RPMI8226 (cell line): ENCODE measurements around the gene P2RX6.

ENCODE experiments used
- DNase-seq: peaks from one replicate; pipeline ENCODE4 v3.0.0-alpha.2; 2015

Gene P2RX6

DNA sequence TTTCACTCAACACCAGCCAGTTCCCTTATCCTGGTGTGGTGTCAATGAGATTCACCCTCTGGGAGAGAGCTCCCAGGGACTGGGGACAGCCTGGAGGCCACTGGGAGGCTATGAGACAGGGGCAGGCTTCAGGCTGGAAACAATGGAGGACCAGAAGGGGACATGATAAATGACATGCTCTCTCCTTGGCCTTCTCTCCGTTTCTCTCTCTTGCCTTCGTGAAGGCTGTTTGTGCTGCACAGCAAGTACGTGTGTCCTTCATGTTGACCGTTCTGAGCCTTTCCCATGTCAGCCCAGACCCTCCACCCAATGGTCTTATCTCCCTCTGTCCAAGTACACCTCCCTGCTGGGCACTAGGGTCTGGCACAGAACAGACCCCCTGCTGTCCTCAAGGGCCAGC, 34.4 kb upstream of the P2RX6 start:
- no peak for DNase-seq

DNA sequence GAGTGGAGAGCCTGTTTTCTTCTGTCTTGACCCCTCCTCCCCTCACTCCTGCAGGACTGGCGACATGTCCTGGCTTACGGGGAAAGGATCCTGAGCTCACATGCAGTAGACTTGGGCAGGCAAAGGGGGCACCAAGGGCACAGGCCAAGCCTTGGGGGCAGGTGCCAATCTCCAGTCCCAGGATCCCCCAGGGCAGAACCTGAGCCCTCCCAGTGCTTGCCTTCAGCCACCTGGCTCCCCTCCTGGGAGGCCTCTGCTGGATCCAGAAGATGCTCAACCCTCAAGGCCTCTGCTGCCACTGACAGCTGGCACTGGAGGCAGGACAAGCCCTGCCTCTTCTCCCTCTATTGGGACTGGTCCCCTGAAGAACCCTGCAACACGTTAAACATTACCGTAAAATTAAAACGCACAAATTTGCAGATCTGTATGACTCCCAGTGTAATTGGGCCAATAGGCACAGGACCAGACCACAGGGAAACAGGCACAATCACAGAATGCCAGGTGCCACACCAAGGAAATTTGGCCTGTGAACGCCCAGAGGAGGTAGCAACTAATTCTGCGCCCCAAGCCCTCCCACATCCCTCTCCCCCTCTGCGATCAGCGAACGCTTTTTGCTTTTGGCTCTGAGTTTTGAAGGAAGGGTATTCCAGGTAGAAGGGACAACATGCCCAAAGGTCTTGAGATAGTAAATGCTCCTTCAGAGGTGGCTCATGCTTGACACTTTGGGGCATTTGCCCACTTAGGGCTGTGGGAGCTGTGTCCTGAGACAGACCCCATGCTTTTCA, 33.8 kb upstream of the P2RX6 start:
- no peak for DNase-seq

DNA sequence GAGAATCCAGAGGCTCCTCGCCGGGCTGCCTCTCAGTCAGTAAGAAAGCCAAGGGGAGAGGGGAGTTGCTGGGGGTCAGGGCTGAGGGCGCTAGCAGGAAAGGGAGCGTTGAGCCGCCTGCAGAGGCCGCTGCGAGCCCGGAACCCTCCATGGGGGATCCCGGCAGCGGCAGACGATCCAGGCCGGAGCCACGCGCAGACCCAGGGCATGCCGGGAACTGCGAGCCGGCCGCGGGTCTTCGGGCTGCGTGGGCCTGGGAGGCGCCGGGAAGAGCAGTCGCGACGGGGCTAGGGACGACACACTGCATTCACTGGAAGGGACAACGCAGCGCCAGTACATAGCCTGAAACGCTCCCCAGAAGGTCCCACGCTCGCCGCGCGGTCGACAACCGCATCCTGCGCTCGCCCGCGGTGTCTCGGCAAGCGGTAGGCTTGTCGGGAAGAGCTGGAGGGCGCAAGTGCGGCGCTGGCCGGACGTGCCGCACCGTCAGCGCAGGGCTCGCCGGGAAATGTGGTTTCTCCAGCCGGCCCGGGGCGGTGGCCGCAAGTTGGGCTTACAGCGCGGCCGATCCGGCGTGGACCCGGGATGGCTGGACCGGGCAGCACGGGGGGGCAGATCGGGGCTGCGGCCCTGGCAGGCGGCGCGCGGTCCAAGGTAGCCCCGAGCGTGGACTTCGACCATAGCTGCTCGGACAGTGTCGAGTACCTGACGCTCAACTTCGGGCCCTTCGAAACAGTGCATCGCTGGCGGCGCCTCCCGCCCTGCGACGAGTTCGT, 33.0 kb upstream of the P2RX6 start, which contains the start of gene LZTR1:
LZTR1 (plus strand) TSS at position 511 of the 776 bp plus-strand sequence; CDS start at position 586, 75 bp downstream.
- DNase-seq = peak; percentile 68

DNA sequence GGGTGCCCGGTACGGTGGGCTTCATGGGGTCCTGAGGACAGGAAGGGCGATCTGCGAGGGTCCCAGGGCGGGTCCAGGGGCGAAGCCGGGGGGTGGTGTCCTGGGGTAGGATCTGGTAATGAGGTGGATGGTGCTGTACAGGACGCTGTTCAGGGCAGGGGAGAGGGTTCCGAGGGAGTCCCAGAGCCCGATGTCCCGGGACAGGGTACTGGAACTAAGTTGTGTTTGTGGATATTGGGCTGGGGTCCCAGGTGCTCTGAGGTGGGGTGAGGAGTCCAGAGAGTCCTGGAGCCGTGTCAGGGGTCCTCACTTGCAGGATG, 32.4 kb upstream of the P2RX6 start:
- DNase-seq = no peak

DNA sequence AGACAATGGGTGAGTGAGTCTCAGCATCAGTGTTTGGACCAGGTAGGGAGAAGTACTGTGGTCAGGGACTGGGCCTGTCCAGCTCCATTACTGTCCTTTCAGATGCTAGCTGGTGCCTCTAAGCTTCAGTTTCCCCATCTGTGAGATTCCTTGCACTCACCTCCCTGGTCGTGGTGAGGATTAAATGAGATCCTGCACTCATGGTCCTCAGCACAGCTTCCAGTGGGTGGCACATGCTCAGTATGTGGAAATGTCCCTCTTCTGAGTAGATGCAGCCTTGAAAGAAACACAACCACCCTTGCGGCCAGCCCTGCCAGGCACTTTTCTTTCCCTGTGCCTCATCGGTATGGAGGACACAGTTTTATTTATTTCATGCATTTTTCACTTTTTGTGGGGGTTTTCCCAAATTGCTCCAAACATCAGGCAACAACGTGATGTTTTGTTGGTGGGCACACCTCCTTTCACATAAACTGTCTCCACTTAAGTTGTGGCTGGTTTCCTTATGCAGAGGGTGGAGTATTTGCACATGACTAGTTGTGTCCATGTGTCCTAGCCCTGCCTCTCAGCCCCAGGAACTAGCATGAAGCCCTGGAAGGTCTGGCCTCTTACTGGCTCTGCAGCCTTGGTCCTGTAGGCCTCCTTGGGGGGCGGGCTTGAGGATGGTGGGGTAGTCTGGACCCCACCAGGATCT, 31.7 kb upstream of the P2RX6 start:
- DNase-seq = no peak

DNA sequence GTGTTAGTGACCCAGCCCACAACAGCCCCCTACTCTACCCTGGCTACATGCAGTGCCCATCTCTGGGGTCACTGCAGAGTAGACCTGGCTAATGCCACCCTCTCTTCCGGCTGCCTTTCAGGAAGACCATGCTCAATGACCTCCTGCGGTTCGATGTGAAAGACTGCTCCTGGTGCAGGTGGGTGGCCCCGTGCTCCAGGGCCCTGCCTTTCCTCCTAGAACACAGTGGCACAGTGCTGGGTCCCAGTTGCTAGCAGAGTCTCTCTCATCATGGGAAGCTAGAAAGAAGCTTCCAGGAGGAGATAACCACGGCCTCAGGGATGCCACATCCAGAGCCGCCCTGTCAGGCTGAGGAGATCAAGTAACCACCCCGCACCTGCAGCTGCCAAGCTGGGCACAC, 29.2 kb upstream of the P2RX6 start:
- DNase-seq = no peak

DNA sequence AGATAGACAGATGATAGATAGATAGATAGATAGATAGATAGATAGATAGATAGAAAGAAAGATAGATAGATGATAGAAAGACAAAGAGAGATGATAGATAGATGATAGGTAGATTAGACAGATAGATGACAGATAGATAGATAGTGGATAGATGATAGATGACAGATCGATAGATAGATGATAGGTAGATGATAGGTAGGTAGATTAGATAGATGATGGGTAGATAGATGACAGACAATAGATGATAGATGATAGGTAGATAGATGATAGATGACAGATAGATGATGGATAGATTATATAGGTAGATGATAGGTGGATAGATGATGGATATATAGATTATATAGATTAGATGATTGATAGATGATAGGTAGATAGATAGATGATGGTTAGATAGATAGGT, 28.6 kb upstream of the P2RX6 start:
- DNase-seq = no peak

DNA sequence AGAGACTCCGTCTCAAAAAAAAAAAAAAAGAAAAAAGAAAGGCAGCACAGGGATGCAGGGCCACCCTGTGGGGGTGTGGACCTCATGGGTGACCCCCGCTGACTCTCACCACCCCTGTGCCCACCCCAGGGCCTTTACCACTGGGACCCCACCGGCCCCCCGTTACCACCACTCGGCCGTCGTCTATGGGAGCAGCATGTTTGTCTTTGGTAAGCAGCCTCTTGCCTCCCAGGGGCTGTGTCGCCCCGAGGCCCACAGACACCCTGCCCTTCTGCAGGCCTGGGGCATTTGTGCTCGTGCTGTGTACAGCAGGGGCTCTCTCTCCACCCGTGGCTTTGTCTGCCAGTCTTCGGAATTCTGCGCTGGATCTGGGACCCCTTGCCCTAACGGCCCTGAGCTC, 27.6 kb upstream of the P2RX6 start:
- no peak for DNase-seq

DNA sequence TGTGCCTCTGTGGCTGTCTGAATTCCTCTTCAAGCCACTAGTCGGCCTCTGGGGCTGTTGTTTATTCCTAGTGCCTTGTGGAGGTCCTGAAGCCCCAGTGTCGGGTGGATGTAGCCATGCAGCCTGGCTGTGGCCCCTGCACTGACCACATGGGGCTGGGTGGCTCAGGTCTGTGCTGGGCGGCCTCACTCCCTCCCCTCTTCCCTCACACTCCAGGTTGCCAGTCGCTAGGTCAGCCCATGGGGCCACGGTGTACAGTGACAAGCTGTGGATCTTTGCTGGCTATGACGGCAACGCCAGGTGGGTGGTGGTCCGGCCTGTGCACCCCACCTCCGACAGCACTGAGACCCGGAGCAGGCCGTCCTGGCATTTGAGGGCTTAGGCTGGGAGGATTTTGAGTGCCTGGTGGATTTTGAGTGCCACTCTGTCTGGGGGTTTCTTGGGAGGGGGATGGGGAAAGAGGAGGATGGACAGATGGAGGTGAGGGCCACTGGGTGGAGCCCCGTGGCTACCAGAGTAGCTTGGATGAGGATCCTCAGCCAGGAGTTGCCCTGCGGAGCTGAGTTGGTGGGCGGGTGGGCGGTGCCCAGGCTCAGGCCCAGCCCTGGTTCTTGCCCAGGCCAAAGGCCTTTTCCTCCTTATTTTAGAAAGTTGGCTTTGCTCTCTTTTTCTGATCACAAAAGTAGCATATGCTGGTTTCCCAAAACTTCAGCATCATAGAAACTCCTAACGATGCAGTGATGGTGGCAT, 26.2 kb upstream of the P2RX6 start:
- DNase-seq = no peak

DNA sequence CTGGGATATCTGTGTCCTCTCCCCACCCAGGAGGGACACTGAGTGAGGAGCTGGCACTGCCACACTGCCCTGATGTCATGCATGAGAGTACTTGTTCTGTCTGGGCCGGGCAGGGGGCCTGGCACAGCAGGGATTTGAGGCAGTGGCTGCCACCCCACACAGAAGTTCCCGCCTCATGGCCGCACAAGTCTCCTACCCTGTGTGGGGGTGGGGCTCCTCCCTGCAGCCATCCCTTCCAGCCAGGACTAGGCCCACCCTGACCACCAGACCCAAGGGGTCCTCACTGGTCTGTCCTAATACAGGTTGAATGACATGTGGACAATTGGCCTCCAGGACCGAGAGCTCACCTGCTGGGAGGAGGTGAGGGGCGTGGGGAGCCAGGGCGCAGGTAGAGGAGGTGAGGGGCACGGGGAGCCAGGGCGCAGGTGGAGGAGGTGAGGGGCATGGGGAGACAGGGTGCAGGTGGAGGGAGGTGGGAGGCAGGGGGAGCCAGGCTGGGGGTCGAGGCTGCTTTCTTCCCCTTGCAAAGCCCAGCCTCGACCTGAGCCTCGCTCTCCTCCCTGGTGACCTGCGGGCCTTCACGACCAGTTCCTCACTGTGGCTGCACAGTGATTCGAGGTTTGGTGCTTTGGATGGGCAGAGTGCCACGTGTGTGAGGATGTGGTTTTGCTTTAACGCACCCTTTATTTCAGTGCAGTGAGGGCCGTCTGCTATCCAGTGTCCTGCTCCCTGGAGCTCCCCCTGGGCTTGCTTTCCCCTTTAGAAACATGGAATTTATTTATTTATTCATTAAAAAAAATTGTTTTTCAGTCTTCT, 25.4 kb upstream of the P2RX6 start:
- DNase-seq = no peak

DNA sequence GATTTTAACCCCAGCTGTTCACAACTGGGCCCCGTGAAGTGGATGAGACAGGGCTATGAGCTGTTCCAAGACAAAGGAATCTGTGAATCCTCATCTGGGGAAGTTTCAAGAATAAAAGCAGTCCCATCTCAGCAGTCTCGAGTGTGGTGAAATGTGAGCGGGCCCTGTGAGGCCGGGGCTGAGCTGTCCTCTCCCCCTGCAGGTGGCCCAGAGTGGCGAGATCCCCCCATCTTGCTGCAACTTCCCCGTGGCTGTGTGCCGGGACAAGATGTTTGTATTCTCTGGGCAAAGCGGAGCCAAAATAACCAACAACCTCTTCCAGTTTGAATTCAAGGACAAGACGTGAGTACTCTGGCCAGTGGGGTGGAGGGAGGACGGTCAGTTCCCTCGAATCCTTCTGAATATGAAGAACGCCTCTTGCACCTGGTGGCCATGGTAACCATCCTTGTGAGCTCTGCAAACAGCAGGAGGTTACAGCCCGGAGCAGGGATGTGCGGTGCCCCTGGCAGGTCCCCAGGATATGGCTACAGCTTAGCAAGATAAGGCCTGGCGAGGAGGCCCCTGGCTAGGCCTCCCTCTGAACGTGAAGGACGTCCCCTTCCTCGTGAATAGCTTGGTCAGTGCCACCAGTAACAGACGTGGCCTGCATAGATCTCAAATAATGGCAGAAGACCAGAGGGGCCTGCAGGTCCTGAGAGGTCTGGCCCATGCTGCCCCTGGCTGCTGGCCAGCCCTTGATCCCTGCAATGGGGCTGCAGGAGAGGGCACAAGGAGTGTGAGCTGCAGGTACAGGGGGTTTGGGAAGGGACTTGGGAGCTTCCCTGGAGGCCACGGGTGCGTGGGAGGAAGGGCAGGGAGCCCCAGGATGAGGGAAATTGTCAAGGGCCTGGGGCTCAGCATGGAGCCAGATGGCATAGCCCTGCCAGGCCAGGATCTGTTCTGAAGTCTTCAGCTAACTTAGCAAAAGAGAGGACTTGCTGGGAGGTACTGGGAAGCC, 24.5 kb upstream of the P2RX6 start:
- no peak for DNase-seq

DNA sequence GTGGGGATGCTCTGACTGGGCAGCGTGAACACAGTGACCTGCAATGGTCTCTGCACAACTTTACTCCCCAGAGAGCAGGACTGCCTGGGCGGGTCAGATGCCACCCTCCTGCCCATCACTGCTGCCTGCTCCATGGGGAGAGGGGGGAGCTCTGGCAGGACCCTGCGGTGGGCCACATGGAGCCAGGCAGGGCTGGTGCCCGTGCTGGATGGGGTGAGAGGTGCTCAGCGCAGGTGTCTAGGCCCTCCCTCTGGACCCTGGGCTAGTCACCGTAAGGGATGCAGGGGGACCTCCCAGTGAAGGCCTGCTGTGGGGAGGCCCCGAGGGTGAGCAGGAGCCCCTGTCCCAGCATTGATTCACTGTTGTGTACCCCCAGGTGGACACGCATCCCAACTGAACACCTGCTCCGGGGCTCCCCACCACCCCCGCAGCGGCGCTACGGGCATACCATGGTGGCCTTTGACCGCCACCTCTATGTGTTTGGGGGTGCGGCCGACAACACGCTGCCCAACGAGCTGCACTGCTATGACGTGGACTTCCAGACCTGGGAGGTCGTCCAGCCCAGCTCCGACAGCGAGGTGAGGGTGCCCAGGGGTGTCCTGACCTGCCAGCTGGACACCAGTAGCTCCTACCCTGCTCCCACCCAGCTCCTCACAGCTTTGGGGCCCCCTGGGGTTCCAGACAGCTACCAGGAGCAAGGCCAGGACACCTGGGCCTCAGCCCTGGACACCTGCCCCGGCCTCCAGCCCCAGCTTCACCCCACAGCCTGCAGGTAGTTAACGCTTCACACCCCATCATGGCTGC, 23.5 kb upstream of the P2RX6 start:
- DNase-seq = no peak

DNA sequence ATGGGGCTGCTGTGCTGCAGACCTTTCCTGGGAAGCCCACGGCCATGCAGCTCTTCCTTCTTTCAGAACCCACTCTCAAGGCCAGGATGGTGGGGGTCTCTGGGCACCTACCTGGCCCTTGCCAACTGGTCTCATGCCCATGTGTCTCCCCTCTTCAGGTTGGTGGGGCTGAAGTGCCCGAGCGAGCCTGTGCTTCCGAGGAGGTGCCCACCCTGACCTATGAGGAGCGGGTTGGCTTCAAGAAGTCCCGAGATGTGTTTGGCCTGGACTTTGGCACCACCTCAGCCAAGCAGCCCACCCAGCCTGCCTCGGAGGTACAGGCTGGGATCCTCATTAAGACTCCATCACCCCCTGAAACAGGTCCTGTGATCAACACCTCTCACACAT, 22.9 kb upstream of the P2RX6 start:
- DNase-seq = no peak

DNA sequence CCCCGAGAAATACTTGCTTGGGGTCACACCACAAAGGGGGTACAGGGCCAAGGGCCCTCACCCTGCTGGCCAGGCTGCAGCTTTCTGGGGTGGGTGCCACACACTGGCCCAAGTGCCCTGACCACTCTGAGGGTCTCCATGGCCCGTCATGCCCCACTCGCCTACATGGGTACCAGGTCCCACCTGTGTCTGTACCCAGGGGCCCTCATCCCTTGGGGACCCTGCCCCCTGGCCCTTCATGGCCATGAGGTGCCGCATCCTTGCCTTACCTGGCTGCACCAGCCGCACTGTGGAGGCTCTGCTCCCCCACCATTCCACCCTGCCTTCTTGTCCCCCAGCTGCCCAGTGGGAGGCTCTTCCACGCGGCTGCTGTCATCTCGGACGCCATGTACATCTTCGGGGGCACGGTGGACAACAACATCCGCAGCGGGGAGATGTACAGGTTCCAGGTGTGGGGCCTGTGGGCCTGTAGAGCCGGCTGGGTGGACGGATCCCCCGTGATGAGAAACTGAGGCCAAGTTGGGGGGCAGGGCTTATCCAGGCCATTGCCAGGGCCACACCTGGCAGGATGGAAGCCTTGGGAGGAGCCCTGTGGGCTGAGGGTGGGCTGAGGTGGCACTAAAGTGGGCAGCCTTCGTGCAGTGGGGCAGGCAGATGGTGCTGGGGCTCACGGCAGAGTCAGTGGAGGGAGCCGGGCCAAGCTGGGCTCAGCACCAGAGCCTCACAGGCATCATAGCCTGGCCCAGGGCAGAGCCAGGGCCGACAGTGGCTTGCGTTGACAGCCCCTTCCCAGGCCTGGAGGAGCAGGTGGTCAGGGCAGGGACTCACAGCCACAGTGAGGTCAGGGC, 22.3 kb upstream of the P2RX6 start:
- DNase-seq = no peak

DNA sequence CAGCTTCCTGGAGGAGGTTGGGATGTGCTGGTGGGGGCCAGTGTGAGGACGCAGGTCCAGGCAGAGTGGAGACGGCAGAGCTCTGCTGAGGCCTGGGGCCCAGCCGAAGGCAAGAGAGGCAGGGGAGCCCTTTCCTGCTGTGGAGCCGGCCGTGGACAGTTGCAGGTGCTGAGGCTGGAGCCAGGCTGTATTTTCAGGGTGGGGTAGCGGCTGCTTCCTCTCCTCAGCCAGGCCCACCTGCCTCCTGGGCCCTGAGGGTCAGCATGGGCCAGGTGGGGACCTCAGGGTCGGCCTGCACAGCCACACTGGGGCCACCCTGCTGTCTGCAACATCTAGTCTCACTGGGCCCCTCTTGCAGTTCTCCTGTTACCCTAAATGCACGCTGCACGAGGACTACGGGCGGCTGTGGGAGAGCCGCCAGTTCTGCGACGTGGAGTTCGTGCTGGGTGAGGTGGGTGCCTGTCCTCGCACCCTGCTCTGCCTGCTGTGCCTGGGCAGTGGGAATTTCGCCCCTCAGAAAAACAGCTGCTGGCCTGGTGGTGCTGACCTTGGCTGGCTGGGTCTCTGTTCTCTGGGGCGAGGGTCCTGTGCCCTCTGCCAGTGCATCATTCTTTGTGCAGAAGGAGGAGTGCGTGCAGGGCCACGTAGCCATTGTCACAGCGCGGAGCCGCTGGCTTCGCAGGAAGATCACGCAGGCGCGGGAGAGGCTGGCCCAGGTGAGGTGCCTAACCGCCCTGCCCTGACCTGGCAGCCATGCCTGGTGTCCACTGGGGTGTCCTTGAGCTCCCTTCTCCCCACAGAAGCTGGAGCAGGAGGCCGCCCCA, 21.4 kb upstream of the P2RX6 start:
- DNase-seq = no peak

DNA sequence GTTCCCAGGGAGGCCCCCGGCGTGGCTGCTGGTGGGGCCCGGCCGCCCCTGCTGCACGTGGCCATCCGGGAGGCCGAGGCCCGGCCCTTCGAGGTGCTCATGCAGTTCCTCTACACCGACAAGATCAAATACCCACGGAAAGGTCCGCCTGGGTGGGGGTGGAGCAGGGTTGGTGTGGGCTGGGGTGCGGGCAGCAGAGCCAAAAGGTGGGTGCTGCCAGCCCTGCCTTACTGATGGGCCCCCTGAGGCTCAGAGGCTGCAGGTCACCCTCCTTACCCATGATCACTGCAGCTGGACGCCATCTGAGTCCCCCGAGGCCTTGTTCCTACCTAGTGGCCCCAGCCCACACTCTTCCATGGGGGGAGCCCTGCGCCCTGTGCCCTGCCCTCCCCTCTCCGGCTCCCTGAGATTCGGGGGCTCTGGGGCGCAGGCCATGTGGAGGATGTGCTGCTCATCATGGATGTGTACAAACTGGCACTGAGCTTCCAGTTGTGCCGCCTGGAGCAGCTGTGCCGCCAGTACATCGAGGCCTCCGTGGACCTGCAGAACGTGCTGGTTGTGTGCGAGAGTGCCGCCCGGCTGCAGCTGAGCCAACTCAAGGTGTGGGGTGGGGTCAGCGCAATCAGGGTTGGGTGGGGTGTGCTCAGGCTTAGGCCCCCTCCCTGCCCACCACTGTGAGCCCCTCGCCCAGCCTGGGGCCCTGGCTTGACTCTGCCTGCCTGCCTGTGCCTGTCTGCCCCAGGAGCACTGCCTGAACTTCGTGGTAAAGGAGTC, 20.6 kb upstream of the P2RX6 start:
- no peak for DNase-seq

DNA sequence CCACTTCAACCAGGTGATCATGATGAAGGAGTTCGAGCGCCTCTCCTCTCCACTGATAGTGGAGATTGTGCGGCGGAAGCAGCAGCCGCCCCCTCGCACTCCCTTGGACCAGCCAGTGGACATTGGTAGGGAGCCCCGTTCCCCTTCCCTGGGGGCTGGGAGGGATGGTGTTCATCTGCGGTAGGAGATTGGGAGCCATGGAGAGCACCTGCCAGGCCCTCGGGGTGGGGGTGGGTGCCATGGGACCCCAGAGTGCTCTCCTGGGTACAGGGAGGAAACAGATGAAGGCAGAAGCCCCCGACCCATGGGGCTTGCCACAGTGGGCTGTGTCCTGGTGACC, 20.1 kb upstream of the P2RX6 start:
- no peak for DNase-seq
